HFFc6 (cell line): ENCODE measurements around the gene MYO7A. TPM values are rescaled to one million over a fixed set of nuclear protein-coding genes. Genes with fewer than 3 reads are reported as not detected.
A peak's percentile ranks its signal among the peaks of the same experiment; 100 is the strongest.

ENCODE experiments used
- DNase-seq: peaks from one replicate; pipeline ENCODE4 v3.0.0-alpha.2; 2018
- H3K27ac Mint-ChIP-seq: 2 replicates; pipeline ENCODE4 v1.8.0; 2020; ENCODE audit warnings: mild to moderate bottlenecking, mixed read lengths
- H3K27me3 Mint-ChIP-seq: 2 replicates; pipeline ENCODE4 v1.8.0; 2021; ENCODE audit warnings: mild to moderate bottlenecking, moderate library complexity, mixed read lengths; ENCODE audit not compliant: insufficient read depth
- H3K36me3 Mint-ChIP-seq: 2 replicates; pipeline ENCODE4 v1.8.0; 2021; ENCODE audit warnings: low read depth, mixed read lengths
- H3K4me1 Mint-ChIP-seq: 2 replicates; pipeline ENCODE4 v1.8.0; 2020; ENCODE audit warnings: low read depth, mixed read lengths
- H3K4me3 Mint-ChIP-seq: 2 replicates; pipeline ENCODE4 v1.8.0; 2020; ENCODE audit warnings: mild to moderate bottlenecking, moderate library complexity, mixed read lengths
- H3K9me3 Mint-ChIP-seq: 2 replicates; pipeline ENCODE4 v1.8.0; 2020; ENCODE audit warnings: mild to moderate bottlenecking, mixed read lengths
- total RNA-seq, 6 experiments: library from RNA; stranded (reverse); fragmentation: NEBNext Ultra II Directional; extraction: Animal tissue kit (Norgen Biotek cat#: 25700); gene quantifications; 2 replicates in 1 of 6; 3 replicates in 5 of 6; pipeline ENCODE4 v1.2.3, GENCODE V29; 2021
- TF ChIP-seq, protein P1 (sequence below): fragments of 200-600 bp; sonication (generic); IDR thresholded peaks from 2 replicates; pipeline ENCODE4 v1.5.0; 2021; ENCODE audit warnings: antibody characterized with exemption, mild to moderate bottlenecking

MYO7A gene
- total RNA-seq, 6 experiments from 2014 or later: 0.05 to 0.09 TPM; not detected in 4

DNA sequence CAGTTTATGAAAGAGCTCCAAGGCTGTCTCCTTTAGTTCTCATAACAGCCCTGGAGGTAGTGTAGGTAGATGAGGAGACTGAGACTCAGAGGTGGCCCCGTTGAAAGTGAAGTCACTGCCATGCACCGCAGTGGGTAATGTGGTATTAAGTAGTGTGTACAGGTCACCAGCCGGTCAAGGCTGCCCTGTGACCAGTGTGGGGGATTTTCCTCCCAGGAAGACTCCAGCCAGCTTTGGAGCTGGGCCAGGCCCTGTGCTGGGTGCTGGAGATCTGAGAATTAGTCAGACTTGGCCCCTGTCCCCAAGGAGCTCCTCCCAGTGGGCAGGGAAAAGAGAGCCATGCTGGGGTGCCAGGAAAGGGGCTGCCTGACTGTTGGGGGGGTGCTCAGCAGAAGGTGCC lies 20.1 kb upstream of the MYO7A start:
- H3K27ac Mint-ChIP-seq: peak overlapping the region; percentile 92
- TF ChIP-seq, protein P1, sequence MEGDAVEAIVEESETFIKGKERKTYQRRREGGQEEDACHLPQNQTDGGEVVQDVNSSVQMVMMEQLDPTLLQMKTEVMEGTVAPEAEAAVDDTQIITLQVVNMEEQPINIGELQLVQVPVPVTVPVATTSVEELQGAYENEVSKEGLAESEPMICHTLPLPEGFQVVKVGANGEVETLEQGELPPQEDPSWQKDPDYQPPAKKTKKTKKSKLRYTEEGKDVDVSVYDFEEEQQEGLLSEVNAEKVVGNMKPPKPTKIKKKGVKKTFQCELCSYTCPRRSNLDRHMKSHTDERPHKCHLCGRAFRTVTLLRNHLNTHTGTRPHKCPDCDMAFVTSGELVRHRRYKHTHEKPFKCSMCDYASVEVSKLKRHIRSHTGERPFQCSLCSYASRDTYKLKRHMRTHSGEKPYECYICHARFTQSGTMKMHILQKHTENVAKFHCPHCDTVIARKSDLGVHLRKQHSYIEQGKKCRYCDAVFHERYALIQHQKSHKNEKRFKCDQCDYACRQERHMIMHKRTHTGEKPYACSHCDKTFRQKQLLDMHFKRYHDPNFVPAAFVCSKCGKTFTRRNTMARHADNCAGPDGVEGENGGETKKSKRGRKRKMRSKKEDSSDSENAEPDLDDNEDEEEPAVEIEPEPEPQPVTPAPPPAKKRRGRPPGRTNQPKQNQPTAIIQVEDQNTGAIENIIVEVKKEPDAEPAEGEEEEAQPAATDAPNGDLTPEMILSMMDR: peak; percentile 16; the same call in 1 of the 2 replicates
- H3K27me3 Mint-ChIP-seq: peaks cover 2% of the 10 kb centered on the region
- no peaks in the 10 kb centered on the region for H3K9me3 Mint-ChIP-seq
- H3K36me3 Mint-ChIP-seq: no peaks in the 10 kb centered on the region
- DNase-seq: peak; percentile 89
- peaks cover 68% of the 10 kb centered on the region for H3K4me1 Mint-ChIP-seq
- H3K4me3 Mint-ChIP-seq: peak overlapping the region; percentile 80

- no peak for DNase-seq
- H3K27me3 Mint-ChIP-seq: peaks cover 2% of the 10 kb centered on the region
- peak overlapping the region; percentile 80 for H3K4me3 Mint-ChIP-seq
- H3K36me3 Mint-ChIP-seq: no peaks in the 10 kb centered on the region
- TF ChIP-seq, protein P1: no peak; the same call in 1 of the 2 replicates
- no peaks in the 10 kb centered on the region for H3K9me3 Mint-ChIP-seq
- H3K27ac Mint-ChIP-seq: peak overlapping the region; percentile 92
- H3K4me1 Mint-ChIP-seq: peaks cover 73% of the 10 kb centered on the region
Measured at GRCh38 chr11:77108436-77108835, 19.6 kb upstream of the MYO7A start.

DNA sequence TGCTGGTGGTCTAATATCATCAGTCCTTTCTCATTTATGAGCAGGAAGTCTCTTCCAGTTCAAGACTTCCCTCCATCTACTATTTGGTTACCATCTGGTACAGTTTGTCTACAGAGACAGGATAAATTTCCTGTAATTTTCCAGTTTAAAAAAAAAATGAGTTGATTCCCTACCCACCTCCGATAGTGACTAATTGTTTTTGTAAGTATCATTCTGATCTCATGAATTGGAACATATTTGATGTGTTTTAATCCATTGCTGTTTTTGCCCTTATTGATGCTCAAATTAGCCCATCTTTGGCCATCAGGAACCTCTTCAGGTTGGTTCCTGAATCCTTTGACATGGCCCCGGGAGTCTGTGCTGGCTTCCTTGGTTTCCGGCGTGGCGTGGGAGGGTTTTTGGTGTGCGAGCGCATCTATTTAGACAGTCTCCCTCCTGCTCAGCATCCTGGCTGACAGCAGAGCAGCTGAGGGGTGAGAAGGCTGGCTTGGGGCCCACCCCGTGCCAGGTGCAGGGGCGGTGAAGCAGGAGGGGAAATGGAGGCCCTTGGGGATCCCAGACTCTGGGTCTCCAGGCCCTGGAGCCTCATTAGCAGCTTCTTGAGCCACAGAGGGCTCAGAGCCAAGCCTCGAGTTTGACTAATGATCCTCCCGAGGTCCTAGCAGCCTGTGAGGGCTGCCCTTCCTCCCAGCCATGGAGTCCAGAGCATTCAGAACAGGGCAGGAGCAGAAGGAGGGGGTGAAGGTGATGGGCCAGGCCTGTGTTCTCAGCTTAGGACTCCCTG lies 18.6 kb upstream of the MYO7A start:
- H3K27me3 Mint-ChIP-seq: peaks cover 2% of the 10 kb centered on the region
- peak overlapping the region; percentile 87 for H3K27ac Mint-ChIP-seq
- H3K4me3 Mint-ChIP-seq: peak overlapping the region; percentile 66
- H3K36me3 Mint-ChIP-seq: no peaks in the 10 kb centered on the region
- peak; percentile 33 for DNase-seq
- TF ChIP-seq, protein P1: no peak
- no peaks in the 10 kb centered on the region for H3K9me3 Mint-ChIP-seq
- H3K4me1 Mint-ChIP-seq: peaks cover 68% of the 10 kb centered on the region

GRCh38 chr11:77110836-77111235 lies 17.2 kb upstream of the MYO7A start:
- TF ChIP-seq, protein P1: no peak
- Mint-ChIP-seq H3K36me3 (no peaks in the 10 kb centered on the region), H3K27ac (peak overlapping the region; percentile 13; the same call in 1 of the 2 replicates), H3K9me3 (no peaks in the 10 kb centered on the region), H3K4me1 (peaks cover 61% of the 10 kb centered on the region), H3K4me3 (no peak overlapping the region), H3K27me3 (peaks cover 2% of the 10 kb centered on the region)
- DNase-seq: no peak

DNA sequence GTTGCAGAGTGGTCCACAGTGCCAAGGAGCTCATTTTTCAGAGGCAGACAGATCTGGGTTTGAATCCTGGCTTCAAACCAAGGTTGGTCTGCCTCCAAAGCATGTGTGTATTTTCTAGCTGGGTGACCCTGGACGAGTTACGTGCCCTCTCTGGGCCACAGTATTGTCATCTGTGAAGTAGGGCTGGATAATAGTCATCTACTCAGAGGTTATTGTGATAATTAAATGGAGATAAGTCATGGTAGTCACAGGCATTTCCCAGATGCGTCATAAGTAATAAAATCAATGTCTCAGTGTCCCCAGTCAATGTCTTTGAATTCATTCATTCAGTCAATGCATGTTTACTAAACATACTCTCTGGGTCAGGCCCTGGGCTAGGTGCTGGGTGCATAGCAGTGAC lies 16.8 kb upstream of the MYO7A start:
- peaks cover 2% of the 10 kb centered on the region for H3K27me3 Mint-ChIP-seq
- no peaks in the 10 kb centered on the region for H3K36me3 Mint-ChIP-seq
- H3K4me3 Mint-ChIP-seq: no peak overlapping the region
- TF ChIP-seq, protein P1: no peak
- peaks cover 61% of the 10 kb centered on the region for H3K4me1 Mint-ChIP-seq
- no peaks in the 10 kb centered on the region for H3K9me3 Mint-ChIP-seq
- peak overlapping the region; percentile 13; the same call in 1 of the 2 replicates for H3K27ac Mint-ChIP-seq
- DNase-seq: peak; percentile 17
